ENCODE results near the gene IGSF6. TPM values are rescaled to one million over a fixed set of nuclear protein-coding genes. Genes with fewer than 3 reads are reported as not detected.
"Not testable (repeated sequence)": the region's sequence is repeated elsewhere in the genome, so short reads cannot be mapped to it uniquely, and the experiment has no call there.

IGSF6 gene
- total RNA-seq, 1 donor from 2014 or later, result 0.29 TPM

- no peak for DNase-seq
- POLR2A ChIA-PET, result interaction anchor here (0.6 kb wide), 1 partner anchor 16 kb away, joined by 3 read pairs; no protein-coding TSS in a partner anchor
Measured at GRCh38 chr16:21637032-21637968, 15.1 kb downstream of the IGSF6 start.

DNA sequence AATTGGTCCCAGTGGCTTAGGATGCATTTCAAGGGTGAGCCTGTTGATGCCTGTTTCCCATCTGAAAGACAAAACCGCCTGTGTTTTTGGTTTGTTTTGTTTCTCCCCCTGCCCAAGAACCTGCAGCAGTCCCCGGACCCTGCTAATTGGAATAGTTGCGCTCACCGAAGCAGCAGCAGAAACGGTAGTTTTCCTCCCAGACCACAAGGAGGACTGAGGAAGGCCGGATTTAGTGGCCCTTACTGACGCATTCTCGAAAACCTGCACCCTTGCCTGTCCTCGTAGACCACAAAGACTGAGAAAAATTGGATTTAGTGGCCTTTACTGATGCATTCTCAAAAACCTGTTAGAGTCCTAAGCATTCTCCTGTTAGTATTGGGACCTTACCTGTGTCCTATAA lies 16.7 kb downstream of the IGSF6 start:
- H3K4me1 Mint-ChIP-seq; POLR2A ChIA-PET; H3K9me3 Mint-ChIP-seq; H3K27ac Mint-ChIP-seq; ATAC-seq (ENCODE audit: low read depth); H3K27me3 Mint-ChIP-seq; H3K4me3 Mint-ChIP-seq; intact Hi-C loops (cut with micrococcal nuclease); DNase-seq; CTCF ChIA-PET: not testable (repeated sequence)
- H3K36me3 Mint-ChIP-seq (ENCODE audit: low read depth), result peaks cover 26% of the 10 kb centered on the region

More at GRCh38 chr16:21637032-21637968, 15.1 kb downstream of the IGSF6 start:
- Mint-ChIP-seq H3K9me3 (no peaks in the 10 kb centered on the region), H3K4me1 (peaks cover 8% of the 10 kb centered on the region), H3K27ac (no peak overlapping the region), H3K4me3 (no peak overlapping the region), H3K36me3 (ENCODE audit: low read depth) (peaks cover 23% of the 10 kb centered on the region), H3K27me3 (no peaks in the 10 kb centered on the region)
- CTCF ChIA-PET, result interaction anchor here (1.3 to 12.5 kb wide), 4 partner anchors 18 to 72 kb away, joined by 3 to 98 read pairs (median 19); no protein-coding TSS in a partner anchor
- no peak for ATAC-seq (ENCODE audit: low read depth)
- no peak for TF ChIP-seq CTCF (IDR thresholded peaks at IDR 0.05)
- intact Hi-C loops (cut with micrococcal nuclease), result no loop called here

GRCh38 chr16:21634216-21634615 lies 18.2 kb downstream of the IGSF6 start:
- H3K4me3 Mint-ChIP-seq, result no peak overlapping the region
- H3K27ac Mint-ChIP-seq, result no peak overlapping the region
- DNase-seq (no peak), ATAC-seq (ENCODE audit: low read depth) (no peak)
- peaks cover 3% of the 10 kb centered on the region for H3K4me1 Mint-ChIP-seq
- TF ChIP-seq CTCF (IDR thresholded peaks at IDR 0.05), result no peak
- peaks cover 34% of the 10 kb centered on the region for H3K36me3 Mint-ChIP-seq (ENCODE audit: low read depth)
- POLR2A ChIA-PET, result no interaction called here
- no peaks in the 10 kb centered on the region for H3K9me3 Mint-ChIP-seq
- CTCF ChIA-PET, result no interaction called here
- intact Hi-C loops (cut with micrococcal nuclease), result no loop called here
- H3K27me3 Mint-ChIP-seq, result no peaks in the 10 kb centered on the region

DNA sequence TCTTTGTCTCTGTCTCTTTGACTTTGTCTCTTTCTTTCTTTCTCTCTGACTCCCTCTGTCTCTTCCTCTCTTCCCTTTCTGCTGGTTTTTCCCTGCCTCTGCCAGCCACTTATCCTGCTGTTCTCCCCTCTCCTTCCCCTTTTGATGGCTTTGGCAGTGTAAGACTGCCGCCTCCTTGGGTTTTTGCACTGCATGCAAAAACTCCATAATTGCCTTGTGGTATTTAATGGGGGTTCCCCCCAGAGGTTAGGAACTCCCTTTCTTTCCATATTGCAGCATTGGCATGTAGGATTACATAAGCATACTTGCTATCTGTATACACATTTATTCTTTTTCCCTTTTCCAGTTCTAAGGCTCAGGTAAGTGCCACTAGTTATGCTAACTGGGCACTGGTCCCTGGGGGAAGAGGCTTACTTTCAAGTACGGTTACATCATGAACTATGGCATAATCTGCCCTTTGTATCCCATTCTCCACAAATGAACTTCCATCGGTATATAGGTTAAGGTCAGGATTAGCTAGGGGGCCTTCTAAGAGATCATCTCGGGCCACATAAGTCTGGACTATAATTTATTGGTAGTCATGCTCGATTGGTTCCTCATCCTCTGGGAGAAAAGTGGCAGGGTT lies 20.3 kb downstream of the IGSF6 start:
- CTCF ChIA-PET, H3K27ac Mint-ChIP-seq: not testable (repeated sequence)

DNA sequence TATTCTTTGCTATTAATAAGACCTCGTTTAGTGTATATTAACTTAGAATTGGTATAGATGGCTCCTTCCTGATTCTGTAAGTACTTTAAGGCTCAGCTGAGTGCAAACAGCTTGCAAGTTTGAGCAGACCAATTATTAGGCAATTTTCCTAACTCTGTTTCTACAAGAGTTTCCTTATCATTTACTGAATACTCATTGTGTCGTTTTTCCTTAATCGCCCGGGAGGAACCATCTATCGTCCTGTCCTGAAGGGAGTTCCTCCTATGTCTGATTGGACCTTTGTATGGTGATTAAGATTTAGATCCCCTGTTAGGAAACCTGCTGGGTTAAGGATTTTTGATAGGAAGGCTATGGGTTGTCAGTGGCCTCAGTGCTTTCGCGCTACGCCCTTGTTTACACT lies 21.0 kb downstream of the IGSF6 start:
- H3K4me3 Mint-ChIP-seq; POLR2A ChIA-PET; H3K27me3 Mint-ChIP-seq; H3K4me1 Mint-ChIP-seq; ATAC-seq (ENCODE audit: low read depth); DNase-seq; H3K27ac Mint-ChIP-seq; intact Hi-C loops (cut with micrococcal nuclease); H3K9me3 Mint-ChIP-seq: not testable (repeated sequence)
- peaks cover 53% of the 10 kb centered on the region for H3K36me3 Mint-ChIP-seq (ENCODE audit: low read depth)
- CTCF ChIA-PET, result interaction anchor here (1.5 kb wide), 1 partner anchor 26 kb away, joined by 3 read pairs; no protein-coding TSS in a partner anchor

More for the DNA sequence above, 20.3 kb downstream of the IGSF6 start:
- peaks cover 49% of the 10 kb centered on the region for H3K36me3 Mint-ChIP-seq (ENCODE audit: low read depth)
- ATAC-seq (ENCODE audit: low read depth); H3K4me1 Mint-ChIP-seq; H3K9me3 Mint-ChIP-seq; DNase-seq; POLR2A ChIA-PET; H3K4me3 Mint-ChIP-seq; H3K27me3 Mint-ChIP-seq; intact Hi-C loops (cut with micrococcal nuclease): not testable (repeated sequence)

DNA sequence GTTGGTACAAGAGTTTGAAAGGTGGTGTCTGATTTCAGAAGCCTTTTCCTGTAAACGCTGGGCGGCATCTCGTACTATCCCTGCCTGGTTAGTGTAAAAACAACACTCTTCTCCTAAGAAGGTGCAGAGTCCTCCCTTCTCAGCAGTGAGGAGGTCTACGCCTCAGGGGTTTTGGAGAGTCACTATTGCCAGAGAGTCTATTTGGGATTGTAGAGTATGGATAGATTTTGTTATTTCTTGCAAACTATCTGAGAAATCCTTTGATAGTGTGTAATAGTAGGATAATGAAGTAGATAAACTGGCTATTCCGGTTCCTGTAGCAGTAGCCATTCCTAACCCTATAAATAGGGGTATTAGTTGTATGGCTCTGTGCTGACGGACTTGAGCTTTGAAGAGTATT lies 21.5 kb downstream of the IGSF6 start:
- H3K27me3 Mint-ChIP-seq; POLR2A ChIA-PET; H3K4me1 Mint-ChIP-seq; H3K4me3 Mint-ChIP-seq; H3K27ac Mint-ChIP-seq; ATAC-seq (ENCODE audit: low read depth); H3K9me3 Mint-ChIP-seq; intact Hi-C loops (cut with micrococcal nuclease); DNase-seq: not testable (repeated sequence)
- CTCF ChIA-PET, result interaction anchor here (1.0 to 1.5 kb wide), 2 partner anchors 10 to 27 kb away, joined by 3 read pairs; no protein-coding TSS in a partner anchor
- peaks cover 57% of the 10 kb centered on the region for H3K36me3 Mint-ChIP-seq (ENCODE audit: low read depth)

GRCh38 chr16:21629616-21630539 lies 22.5 kb downstream of the IGSF6 start:
- DNase-seq; H3K9me3 Mint-ChIP-seq; intact Hi-C loops (cut with micrococcal nuclease); H3K4me3 Mint-ChIP-seq; H3K27ac Mint-ChIP-seq; H3K27me3 Mint-ChIP-seq; ATAC-seq (ENCODE audit: low read depth); H3K4me1 Mint-ChIP-seq: not testable (repeated sequence)
- peaks cover 57% of the 10 kb centered on the region for H3K36me3 Mint-ChIP-seq (ENCODE audit: low read depth)
- POLR2A ChIA-PET, result interaction anchor here (0.6 kb wide), 1 partner anchor 89 kb away, joined by 4 read pairs; no protein-coding TSS in a partner anchor
- CTCF ChIA-PET, result interaction anchor here (1.0 to 1.5 kb wide), 2 partner anchors 11 to 28 kb away, joined by 3 read pairs; no protein-coding TSS in a partner anchor

Data from activated B cell treated with CpG ODN at 0.5 μM for 24 hours (primary cell).